ENCODE results near the gene EXOC3.
"Not testable (repeated sequence)": the region's sequence is repeated elsewhere in the genome, so short reads cannot be mapped to it uniquely, and the experiment has no call there.

Gene EXOC3

DNA sequence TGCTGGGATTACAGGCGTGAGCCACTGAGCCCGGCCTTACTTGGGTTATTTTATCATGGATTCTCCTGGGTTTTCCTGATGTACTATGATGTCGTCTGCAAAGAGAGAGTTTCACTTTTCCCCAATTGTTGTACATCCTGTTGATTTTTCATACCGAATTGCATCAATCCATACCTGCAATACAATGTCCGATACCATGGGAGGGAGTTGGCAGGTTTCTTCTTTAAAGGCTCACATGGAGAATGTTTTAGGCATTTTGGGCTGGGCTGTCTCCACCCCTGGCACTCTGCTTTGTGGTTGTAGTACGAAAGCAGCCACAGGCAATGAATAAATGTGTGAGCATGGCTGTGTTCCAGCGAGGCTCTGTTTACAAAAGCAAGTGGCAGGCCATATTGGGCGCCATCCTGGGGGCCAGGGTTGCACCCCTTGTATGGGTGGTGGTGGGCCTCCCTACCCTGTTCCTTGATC is 35.1 kb upstream of the EXOC3 start:
- DNase-seq = no peak

DNA sequence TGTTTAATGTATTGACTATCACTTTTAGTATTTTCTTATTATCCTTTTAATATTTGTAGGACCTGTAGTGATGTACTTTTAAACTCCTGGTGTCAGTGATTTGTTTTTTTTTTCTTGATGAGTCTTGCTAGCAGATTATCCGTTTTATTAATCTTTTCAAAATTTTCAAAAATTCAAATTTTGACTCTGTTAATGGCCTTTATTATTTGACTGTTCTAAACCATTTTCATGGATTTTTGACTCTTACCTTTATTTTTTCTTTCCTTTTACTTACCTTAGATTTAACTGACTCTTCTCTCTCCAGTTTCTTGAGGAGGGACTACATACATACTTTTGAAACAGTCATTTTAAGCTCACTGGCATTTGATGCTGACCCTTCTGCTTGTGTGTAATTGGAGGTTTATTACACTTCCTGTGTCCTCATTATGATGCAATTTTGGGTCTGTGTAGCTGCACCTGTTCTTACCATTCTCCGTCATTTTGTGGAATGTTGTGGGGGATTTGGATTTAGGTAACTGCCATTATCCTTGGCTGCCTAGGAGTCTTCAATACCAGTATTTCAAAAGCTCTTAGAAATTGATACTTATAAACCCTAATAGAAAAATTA is 32.0 kb upstream of the EXOC3 start:
- DNase-seq = no peak

DNA sequence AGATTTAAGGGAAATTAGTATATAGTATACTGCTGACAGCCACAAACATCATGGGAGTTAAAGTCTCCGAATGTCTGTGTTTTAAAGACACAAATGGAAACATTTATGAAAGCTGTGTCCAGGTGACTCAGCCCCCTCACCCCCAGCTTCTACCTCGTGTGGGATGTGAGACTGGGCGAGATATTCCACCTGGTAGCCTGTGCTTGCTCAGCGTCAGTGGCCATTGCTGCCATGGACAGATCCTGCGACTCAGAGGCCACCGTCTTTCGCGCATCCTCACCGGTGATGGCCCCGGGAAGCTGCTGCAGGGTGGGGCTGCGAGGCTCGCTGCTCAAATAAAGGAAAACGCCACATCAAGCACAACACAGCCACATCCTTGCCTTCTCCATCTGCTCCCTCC is 31.2 kb upstream of the EXOC3 start:
- no peak for DNase-seq

DNA sequence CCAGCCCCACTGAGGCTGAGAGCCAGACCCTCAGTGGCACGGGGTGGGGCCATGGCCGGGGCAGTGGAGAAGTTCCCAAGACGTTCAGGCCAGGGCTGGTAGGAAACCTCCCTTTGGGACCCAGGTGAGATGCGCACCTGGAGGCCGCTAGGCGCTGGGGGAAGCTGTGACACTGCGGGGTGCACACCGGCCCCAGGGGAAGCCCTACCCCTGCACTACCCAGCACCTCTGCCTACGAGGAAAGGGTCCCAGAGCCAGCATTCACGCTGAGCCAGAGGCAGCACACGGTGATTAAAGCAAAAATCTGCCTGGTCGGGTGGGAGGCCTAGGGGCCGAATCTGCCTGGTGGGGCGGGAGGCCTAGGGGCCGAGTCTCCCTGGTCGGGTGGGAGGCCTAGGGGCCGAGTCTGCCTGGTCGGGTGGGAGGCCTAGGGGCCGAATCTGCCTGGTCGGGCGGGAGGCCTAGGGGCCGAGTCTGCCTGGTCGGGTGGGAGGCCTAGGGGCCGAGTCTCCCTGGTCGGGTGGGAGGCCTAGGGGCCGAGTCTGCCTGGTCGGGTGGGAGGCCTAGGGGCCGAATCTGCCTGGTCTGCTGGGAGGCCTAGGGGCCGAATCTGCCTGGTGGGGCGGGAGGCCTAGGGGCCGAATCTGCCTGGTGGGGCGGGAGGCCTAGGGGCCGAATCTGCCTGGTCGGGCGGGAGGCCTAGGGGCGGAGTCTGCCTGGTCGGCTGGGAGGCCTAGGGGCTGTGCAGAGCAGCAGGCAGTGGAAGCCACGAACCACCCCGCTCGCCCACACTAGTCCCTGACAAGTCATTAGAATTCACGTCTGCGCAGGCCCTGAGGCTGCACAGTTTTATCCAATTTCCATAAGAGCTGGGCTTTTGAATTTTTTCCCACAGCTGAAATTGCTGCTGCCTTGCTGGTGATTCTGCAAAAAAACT is 27.7 kb upstream of the EXOC3 start:
- DNase-seq = not testable (repeated sequence)

DNA sequence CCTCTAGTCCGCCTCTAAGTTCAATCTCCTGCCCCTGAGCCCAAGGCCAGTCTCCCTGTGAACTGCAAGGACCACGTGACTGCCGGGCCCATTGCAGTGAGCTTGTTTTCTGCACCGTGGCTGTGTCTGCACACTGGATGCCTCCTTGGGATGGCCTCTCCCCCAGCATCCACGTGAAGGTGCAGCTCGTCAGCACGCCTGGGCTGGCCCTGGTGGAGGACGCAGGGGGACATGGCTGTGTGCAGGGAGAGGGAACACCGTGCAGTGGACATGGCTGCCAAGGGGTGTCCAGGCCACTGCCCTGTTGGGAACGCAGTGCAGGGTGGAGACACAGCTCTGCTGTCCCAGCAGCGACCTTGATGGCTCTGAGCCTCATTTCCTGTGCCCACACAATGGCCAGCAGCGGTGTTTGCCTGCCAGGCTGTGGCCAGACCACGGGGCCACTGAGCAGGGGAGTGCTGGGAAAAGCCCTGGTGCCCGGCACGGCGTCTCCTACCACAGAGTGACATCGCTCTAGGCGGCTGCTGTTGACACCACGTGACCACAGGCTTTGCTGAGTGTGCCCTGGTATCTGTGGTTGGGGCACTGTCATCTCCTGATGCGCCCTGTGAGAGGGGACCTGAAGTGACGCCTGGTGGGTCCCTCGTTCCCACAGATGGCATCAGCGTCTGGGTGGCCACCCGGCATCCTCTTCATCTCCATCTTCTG is 26.9 kb upstream of the EXOC3 start:
- no peak for DNase-seq

DNA sequence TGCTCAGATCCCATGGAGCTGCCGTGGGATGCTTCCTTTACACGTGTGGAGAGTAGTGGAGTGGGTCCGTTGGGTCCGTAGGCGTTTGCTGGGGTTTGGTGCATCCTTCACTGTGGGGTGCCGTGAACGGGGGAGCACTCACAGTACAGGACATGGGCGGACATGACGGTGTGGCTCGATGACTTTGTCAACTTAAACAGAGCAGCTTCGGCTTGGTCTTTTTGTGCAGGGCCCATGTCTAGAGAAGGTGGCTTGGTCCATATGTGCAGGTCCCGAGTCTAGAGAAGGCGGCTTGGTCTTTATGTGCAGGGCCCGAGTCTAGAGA is 26.4 kb upstream of the EXOC3 start:
- DNase-seq = no peak

DNA sequence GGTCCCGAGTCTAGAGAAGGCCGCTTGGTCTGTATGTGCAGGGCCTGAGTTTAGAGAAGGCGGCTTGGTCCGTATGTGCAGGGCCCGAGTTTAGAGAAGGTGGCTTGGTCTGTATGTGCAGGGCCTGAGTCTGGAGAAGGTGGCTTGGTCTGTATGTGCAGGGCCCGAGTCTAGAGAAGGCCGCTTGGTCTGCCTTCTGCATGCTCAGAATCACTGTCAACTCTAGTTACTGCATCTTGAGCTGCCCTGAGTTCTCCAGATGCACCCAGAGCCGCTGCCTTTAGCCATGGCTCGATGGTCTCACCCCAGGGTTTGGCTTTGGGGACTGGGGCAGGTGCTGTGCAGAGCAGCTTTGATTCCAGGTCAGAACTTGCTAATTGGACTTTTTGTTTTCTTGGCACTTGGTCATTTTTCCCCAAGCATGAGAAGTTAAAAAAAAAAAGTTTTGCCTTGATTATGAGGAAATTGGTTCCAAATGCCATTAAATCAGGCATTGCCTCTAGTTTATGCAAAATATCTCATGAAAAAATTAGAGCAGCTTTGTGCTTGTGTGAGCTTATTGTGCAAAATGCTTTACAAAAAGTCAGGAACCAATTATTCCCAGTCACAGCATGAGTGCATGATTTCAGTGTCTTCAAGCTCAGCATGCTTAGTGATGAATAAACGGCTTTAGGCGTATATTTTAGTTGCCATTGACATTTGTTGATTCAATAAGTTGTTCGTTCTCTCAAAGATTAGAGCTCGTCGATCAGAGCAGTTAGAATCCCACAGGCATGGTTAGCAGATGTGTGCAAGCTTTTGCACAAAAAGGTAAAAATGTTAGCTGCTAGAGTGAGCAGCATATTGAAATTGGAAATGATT is 25.4 kb upstream of the EXOC3 start:
- no peak for DNase-seq

DNA sequence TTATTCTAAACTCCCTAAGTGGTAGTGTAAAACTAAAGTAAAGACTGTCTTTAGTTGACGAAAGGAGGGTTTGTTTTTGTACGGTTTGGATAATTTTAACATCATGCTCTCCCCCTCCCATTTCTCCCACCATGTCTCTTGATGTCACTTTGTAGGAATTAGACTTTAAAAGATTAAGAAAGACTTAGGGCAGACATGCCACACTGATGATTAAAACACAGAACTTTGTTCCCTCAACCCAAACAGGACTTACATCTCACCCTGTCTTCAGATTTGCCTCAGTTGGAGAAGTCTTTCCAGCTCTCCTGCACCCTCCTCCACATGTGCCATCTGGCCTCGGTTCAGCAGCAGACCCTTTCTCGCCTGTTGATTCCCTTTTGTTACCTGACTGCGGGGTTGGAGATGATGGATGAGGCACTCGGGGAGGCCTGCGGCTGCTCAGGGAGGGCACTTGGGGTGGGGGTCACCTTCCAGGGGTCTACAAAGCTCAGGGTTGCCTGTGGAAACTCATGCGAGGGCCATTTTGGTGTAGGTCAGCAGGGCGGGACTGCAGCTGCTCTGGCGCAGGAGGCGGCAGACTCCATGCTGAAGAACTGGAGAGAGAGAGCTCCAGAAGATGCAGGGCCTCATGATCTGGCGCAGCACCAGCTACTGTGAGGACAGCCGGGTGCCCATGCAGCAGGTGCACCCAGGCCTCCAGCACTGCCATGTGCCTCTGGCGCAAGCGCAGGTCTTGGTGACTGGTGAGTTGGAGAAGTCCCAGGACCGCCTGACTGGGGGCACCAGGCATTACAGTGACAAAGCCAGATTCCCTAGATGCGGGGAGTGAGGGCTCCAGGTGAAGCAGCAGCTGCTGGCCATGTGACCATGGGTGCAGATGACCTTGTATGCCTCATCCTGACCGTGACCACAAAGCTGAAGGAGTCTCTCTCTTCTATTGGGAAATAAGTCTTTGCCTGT is 24.5 kb upstream of the EXOC3 start:
- DNase-seq = no peak

DNA sequence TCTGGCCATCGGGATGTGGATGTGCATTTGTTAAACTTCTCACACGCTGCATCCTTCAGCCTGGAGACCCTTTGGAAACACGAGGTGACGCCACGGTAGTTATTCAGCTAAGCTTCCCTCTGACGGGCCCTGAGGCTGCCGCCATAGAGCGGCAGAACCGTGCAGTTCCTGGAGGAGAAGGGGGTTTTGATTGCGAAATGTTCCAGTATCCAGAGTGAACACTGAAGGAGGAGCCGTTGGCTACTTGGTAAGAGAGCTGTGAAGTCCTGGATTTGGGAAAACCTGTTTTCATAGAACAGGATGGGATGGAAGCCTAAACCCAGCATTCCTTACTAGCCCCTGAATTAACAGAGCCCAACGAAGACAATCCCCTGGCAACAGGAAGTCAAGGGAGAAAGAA is 23.0 kb upstream of the EXOC3 start:
- DNase-seq = no peak

DNA sequence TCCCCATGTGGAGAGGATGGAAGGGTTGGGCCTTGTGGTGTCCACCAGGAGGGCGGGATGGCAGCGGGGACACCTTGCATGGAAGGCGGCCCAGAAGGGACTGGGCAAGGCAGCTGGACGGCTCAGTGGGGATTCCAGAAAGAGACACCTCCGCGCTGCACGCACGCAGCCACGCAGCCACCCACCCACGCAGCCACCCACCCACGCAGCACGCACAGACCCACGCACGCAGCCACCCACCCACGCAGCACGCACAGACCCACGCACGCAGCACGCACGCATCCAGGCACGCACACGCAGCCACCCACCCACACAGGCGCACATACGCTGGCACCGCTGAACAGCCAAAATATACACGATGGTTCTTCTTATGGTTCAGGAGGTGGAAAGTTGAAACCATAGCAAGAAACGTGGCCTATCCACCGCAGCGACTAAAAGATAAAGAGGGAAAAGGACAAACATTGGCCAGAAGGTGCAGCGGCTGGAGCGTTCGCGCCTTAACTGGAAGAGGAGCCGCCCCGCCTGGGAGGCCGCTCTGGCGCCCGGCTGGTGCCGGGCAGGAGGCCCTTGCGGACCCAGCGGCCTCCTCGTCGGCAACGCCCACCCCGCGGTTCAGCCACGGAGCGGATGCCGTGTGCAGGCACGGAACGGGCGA is 22.2 kb upstream of the EXOC3 start:
- DNase-seq = no peak

DNA sequence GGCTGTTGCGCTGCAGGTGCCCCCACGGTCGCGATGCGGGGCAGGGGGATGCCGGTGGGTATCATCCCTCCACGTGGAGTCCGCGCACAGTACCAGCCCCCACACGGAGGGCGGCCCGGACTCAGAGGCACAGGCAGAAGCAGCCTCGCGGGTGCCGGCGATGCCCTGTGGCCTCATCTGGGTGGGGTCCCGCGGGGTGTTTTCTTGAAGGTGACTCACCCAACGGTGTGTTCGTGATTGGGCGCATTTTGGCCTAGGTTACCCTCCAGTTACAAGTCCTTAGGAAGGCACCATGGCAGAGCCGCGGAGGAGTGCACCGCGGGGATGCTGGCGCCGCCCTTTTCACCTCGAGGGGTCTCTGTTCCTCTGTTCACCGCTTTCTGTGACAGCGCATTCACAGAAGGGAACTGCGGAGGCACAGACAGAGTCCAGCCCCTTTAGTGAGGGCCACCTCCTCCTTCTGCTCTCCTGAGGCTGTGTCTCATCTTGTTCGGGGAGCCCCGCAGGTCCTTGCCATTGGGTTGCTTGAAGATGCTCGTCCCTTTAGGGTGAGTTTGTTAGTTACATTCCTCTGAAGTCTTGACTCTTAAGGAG is 21.6 kb upstream of the EXOC3 start:
- DNase-seq = no peak

DNA sequence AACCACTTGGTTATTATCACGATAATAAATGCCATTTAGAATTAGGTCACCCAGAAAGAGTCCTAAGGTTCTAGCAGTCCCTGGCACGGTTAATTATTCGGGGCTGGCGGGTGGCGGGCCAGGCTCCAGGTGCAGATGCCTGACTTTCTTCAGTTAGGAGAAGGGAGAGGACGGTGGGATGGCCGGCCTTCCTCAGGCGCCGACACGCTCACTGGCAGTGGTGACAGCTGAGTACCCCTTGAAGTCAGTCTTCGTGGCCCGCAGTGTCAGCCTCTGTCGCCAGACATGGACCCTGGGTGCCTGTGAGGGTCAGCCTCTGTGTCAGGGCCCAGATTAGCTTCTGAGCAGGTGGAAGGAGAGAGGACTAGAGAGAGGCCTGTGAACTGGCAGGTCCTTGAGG is 21.1 kb upstream of the EXOC3 start:
- no peak for DNase-seq

DNA sequence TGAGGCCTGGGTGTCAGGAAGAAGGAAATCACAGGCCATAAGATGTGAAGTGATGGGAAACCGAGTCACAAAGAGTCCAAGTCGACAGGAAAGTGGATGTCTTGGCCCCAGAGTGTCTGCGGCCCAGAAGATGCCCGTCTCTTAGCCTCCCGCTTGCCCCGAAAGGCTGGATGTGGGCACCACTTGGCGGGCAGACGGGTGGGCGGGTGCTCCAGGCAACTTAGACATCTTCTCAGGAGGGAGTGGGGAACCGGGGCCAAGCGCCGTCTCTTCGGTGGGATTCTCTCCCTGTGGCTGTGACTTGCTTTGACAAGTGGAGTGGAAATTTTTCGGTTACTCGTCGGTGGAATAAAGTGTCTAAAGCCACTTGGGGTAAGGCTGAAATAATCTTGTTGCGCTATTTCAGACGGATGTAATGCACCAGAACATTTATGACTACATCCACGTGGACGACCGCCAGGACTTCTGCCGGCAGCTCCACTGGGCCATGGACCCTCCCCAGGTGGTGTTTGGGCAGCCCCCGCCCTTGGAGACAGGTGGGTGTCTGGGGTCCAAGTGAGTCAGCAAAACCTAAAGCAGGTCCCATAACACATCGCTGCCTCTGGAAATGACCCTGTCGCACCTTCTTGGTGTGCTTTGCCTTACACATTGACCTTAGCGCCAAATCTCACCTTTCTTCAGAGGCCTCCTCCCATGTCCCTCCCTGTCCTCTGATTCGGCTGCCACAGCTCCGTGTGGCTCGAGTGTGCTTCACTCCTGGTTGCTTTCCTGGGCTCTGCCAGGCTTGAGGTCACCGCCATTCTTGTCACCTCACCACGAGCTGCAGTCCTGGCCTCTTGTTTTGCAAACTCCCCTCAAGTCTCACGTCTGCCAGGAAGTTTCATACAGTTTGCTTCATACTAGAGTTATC is 20.4 kb upstream of the EXOC3 start:
- no peak for DNase-seq

DNA sequence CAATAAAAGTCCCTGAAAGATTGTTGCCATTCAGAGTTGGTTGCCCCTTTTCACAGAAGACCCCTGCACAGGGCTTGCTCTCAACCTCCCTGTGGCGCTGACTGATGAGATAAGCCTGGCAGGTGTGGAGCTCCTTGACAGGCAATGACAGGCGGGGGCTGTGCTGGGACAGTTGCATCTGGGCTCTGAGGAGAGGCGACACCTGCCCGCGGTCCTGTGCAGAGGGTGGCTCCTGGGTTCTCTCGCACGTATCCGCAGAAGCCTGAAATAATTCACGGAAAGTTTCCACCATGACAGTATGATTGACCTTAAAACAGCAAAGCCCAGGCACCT is 19.8 kb upstream of the EXOC3 start:
- no peak for DNase-seq

DNA sequence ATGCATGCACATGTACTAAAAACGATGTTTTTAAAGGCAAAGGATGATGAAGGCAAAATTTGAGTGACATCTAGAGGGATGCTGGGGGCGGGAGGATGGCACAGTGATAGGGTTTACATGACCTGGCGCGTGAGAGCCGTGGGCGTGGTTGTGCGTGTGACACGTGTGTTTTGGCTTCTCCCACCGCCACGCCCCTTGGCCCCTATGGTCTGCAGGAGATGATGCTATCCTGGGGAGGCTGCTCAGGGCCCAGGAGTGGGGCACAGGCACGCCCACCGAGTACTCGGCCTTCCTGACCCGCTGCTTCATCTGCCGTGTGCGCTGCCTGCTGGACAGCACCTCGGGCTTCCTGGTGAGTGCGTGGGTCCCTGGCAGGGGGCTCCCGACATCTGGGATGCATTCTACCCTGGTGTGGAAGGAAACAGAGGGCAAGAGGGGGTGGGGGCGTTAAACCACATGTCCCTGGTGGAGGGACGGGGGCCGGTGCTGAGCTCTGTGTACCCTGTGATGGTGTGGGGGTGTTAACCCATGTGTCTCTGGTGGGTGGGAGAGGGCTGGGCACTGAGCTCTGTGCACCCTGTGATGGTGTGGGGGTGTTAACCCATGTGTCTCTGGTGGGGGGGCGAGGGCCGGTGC is 19.2 kb upstream of the EXOC3 start:
- no peak for DNase-seq

DNA sequence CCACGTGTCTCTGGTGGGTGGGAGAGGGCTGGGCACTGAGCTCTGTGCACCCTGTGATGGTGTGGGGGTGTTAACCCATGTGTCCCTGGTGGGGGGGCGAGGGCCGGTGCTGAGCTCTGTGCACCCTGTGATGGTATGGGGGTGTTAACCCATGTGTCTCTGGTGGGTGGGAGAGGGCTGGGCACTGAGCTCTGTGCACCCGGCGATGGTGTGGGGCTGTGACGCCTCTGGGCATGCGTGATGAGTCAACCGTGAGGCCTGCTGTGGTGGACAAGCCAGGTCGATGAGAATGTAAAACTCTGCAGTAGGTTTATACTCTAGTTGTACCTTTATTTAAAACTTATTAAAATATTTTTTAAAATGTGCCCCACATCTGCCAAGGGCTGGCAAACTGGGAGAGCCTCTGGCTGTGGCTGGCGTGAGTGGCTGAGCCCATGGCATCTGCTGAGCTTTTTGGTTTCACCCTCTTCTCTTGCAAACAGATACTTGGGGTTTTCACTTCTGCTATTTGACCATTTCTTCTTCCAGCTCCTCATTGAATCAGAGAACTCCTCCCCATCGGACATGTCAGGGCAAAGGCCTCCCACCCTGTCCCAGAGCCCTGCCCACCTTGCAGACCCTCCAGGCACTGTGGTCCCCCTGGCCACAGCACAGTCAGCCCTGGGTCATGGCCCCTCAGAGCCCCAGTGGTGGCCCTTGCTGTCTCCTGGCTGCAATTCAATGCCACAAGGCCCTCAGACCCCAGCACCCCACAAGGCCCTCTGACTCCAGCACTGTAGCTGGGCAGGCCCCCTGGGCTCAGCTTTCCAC is 18.5 kb upstream of the EXOC3 start:
- peak; percentile 65 for DNase-seq

DNA sequence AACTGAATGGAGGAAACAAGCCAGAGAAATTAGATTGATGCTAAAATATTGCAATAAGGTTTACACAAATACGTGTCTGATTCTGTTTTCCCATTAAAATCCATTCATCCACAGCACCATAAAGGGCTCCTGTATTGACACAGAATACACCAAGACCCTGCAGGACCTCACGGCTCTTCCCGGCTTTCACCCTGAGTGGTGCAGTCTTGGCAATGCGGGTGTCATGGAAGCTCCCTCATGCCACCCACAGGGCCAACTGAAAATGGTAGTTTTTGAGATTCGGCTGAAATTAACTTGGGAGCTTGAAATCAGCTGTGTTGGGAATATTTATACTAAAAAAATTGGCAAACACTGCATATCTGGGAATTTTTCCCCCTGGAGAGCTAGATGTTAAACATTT is 17.3 kb upstream of the EXOC3 start:
- peak; percentile 19 for DNase-seq

DNA sequence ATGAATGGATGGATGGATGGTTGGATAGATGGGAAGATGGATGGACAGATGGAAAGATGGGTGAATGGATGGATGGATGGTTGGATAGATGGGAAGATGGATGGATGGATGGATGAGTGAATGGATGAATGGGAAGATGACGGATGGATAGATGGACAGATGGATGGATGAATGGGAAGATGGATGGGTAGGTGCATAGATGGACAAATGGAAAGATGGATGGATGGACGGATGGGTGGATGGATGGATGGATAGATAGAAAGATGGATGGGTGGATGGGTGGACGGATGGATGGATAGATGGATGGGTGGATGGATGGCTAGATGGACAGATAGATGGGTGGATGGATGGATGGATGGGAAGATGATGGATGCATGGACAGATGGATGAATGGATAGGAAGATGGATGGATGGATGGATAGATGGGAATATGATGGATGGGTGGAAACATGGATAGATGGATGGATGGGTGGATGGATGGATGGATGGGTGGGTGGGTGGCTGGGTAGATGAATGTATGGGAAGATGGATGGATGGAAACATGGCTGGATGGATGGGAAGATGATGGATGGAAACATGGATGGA is 16.5 kb upstream of the EXOC3 start:
- DNase-seq = no peak

All from inflammatory macrophage treated with lipopolysaccharide for 4 hours (primary cell).